Memory B cell (primary cell): ENCODE results near the gene CCNG1.
"Not testable (repeated sequence)": the region's sequence is repeated elsewhere in the genome, so short reads cannot be mapped to it uniquely, and the experiment has no call there.

Experiments used
- ATAC-seq: fragments of 150-1000 bp; cut with Tn5 transposase; 2 replicates; pipeline ENCODE4 v1.10.0; 2021; ENCODE audit warnings: low read depth, mild to moderate bottlenecking, moderate library complexity
- DNase-seq, 2 donors: peaks; one replicate each; pipeline ENCODE4 v3.0.0; 2022; ENCODE audit warnings: low spot score in 2 of 2
- H3K27ac Mint-ChIP-seq: one replicate; pipeline ENCODE4 v1.8.0; 2022; ENCODE audit warnings: mild to moderate bottlenecking, moderate library complexity, mixed read lengths
- H3K27me3 Mint-ChIP-seq: one replicate; pipeline ENCODE4 v1.8.0; 2022; ENCODE audit warnings: mixed read lengths
- H3K36me3 Mint-ChIP-seq: one replicate; pipeline ENCODE4 v1.8.0; 2022; ENCODE audit warnings: mild to moderate bottlenecking, mixed read lengths
- H3K4me1 Mint-ChIP-seq: one replicate; pipeline ENCODE4 v1.8.0; 2022; ENCODE audit warnings: mixed read lengths
- H3K4me3 Mint-ChIP-seq: one replicate; pipeline ENCODE4 v1.8.0; 2022; ENCODE audit warnings: mild to moderate bottlenecking, moderate library complexity, mixed read lengths
- H3K9me3 Mint-ChIP-seq: one replicate; pipeline ENCODE4 v1.8.0; 2022; ENCODE audit warnings: mixed read lengths

Gene CCNG1

DNA sequence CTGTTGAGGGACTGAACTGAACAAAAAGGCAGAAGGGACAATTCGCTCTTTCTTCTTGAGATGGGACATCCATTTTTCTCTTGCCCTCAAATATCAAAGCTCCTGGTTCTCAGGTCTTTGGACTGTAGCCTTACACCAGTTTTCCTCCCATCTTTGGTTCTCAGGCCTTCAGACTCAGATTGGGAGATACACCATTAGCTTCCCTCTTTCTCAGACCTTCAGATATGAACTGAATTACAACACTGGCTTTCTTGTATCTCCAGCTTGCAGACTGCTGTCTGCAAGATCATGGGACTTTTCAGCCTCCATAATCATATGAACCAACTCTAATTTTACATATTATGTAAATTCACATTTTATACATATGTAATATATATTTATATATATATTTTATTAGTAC, 12.6 kb upstream of the CCNG1 start:
- Mint-ChIP-seq H3K4me3 (no peak overlapping the region), H3K4me1 (peaks cover 7% of the 10 kb centered on the region), H3K27me3 (peaks cover 6% of the 10 kb centered on the region), H3K9me3 (no peaks in the 10 kb centered on the region), H3K27ac (no peak overlapping the region), H3K36me3 (no peaks in the 10 kb centered on the region)
- DNase-seq, result no peak
- ATAC-seq, result no peak

- Mint-ChIP-seq H3K27ac (peak overlapping the region; percentile 50), H3K4me3 (peak overlapping the region; percentile 2)
- not testable (repeated sequence) for DNase-seq, H3K36me3 Mint-ChIP-seq, H3K9me3 Mint-ChIP-seq, H3K4me1 Mint-ChIP-seq, ATAC-seq, H3K27me3 Mint-ChIP-seq
Measured at GRCh38 chr5:163426128-163426527, 11.3 kb upstream of the CCNG1 start.

GRCh38 chr5:163432544-163432943, 4.9 kb upstream of the CCNG1 start:
- ATAC-seq (no peak), DNase-seq (no peak)
- Mint-ChIP-seq H3K27me3 (no peaks in the 10 kb centered on the region), H3K4me1 (peaks cover 3% of the 10 kb centered on the region), H3K36me3 (no peaks in the 10 kb centered on the region), H3K4me3 (no peak overlapping the region), H3K9me3 (no peaks in the 10 kb centered on the region), H3K27ac (no peak overlapping the region)

DNA sequence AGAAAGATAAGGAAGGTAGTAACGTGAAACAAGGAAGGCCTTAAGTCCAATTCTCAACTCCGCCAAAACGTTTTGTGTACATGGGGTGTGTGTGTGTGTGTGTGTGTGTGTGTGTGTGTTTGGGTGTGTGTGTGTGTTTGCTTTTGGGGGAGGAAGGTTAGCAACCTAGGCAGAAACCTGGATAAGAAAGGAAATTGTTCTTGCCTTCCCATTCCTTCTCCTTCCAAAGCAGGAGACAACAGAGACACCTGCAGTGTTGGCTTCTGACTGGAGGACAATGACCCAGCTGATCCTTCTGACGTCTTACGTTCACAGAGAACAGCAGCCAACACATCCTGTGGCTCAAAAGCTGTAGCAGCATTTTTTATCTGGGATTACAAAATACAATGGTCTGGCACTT, 4.1 kb upstream of the CCNG1 start:
- H3K4me3 Mint-ChIP-seq, result no peak overlapping the region
- ATAC-seq (no peak), DNase-seq (no peak)
- no peaks in the 10 kb centered on the region for H3K9me3 Mint-ChIP-seq
- no peak overlapping the region for H3K27ac Mint-ChIP-seq
- no peaks in the 10 kb centered on the region for H3K27me3 Mint-ChIP-seq
- peaks cover 3% of the 10 kb centered on the region for H3K4me1 Mint-ChIP-seq
- no peaks in the 10 kb centered on the region for H3K36me3 Mint-ChIP-seq

- H3K4me3 Mint-ChIP-seq, result no peak overlapping the region
- H3K4me1 Mint-ChIP-seq, result peaks cover 3% of the 10 kb centered on the region
- H3K36me3 Mint-ChIP-seq, result no peaks in the 10 kb centered on the region
Measured at GRCh38 chr5:163434401-163434866, 3.0 kb upstream of the CCNG1 start.

DNA sequence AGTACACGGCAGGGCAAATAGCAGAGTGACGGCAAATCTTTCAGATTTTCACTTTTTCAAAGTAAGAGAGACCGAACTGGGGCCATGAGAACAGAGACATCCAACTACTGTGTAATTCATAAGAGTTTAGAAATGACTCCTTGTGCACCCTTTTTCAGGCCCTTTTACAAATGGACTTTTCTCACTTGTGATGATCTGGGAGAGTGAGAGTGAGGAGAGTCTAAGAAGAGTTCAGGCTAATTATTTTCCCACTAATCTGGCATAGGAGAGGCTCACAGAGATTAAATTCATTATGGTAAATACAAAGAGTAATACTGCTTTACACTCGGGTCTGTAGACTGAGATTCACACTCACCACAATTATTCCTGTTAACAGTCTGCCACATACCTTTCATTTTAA, 880 bp upstream of the CCNG1 start:
- H3K27ac Mint-ChIP-seq, result peak overlapping the region; percentile 85
- H3K9me3 Mint-ChIP-seq, result no peaks in the 10 kb centered on the region

More at GRCh38 chr5:163434401-163434866, 3.0 kb upstream of the CCNG1 start:
- ATAC-seq (no peak), DNase-seq (no peak)
- Mint-ChIP-seq H3K9me3 (no peaks in the 10 kb centered on the region), H3K27me3 (no peaks in the 10 kb centered on the region), H3K27ac (no peak overlapping the region)

GRCh38 chr5:163437011-163437308, 435 bp upstream of the CCNG1 start:
- Mint-ChIP-seq H3K4me3 (peak overlapping the region; percentile 91), H3K4me1 (peaks cover 8% of the 10 kb centered on the region), H3K27ac (peak overlapping the region; percentile 85), H3K36me3 (peaks cover 2% of the 10 kb centered on the region), H3K9me3 (no peaks in the 10 kb centered on the region), H3K27me3 (no peaks in the 10 kb centered on the region)
- no peak for DNase-seq
- ATAC-seq, result no peak

More for the DNA sequence above, 880 bp upstream of the CCNG1 start:
- Mint-ChIP-seq H3K36me3 (peaks cover 2% of the 10 kb centered on the region), H3K4me1 (peaks cover 8% of the 10 kb centered on the region), H3K4me3 (peak overlapping the region; percentile 91), H3K27me3 (no peaks in the 10 kb centered on the region)
- ATAC-seq (no peak), DNase-seq (no peak)

GRCh38 chr5:163439092-163439425, 1.7 kb downstream of the CCNG1 start:
- Mint-ChIP-seq H3K36me3 (peaks cover 2% of the 10 kb centered on the region), H3K27me3 (no peaks in the 10 kb centered on the region), H3K4me3 (no peak overlapping the region), H3K9me3 (no peaks in the 10 kb centered on the region), H3K27ac (no peak overlapping the region), H3K4me1 (peaks cover 8% of the 10 kb centered on the region)
- no peak for ATAC-seq
- DNase-seq, result no peak

- peaks cover 8% of the 10 kb centered on the region for H3K4me1 Mint-ChIP-seq
- H3K27ac Mint-ChIP-seq, result no peak overlapping the region
- H3K9me3 Mint-ChIP-seq, result no peaks in the 10 kb centered on the region
- no peak for ATAC-seq
- peaks cover 2% of the 10 kb centered on the region for H3K36me3 Mint-ChIP-seq
- no peak for DNase-seq
- H3K27me3 Mint-ChIP-seq, result no peaks in the 10 kb centered on the region
- H3K4me3 Mint-ChIP-seq, result no peak overlapping the region
Measured at GRCh38 chr5:163440954-163441353, 3.6 kb downstream of the CCNG1 start.

- H3K4me1 Mint-ChIP-seq, result peaks cover 5% of the 10 kb centered on the region
- DNase-seq, result no peak
- peaks cover 7% of the 10 kb centered on the region for H3K36me3 Mint-ChIP-seq
- no peaks in the 10 kb centered on the region for H3K9me3 Mint-ChIP-seq
- H3K27ac Mint-ChIP-seq, result peak overlapping the region; percentile 17
- no peaks in the 10 kb centered on the region for H3K27me3 Mint-ChIP-seq
- H3K4me3 Mint-ChIP-seq, result no peak overlapping the region
- ATAC-seq, result no peak
Measured at GRCh38 chr5:163444526-163444925, 7.1 kb downstream of the CCNG1 start.

DNA sequence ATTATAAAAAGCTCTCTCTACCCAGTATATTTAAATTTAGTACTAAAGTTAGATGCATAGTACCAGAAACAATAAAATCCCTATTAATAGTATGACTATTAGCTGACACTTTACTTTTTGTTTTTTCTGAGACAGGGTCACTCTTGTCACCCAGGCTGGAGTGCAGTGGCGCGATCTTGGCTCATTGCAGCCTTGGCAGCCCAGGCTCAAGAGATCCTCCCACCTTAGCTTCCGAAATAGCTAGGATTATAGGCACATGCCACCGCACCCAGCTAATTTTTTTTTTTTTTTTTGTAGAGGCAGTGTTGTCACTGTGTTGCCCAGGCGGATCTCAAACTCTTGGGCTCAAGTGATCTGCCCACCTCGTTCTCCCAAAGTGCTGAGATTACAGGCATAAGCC, 8.0 kb downstream of the CCNG1 start:
- Mint-ChIP-seq H3K36me3 (peaks cover 10% of the 10 kb centered on the region), H3K4me3 (no peak overlapping the region), H3K9me3 (no peaks in the 10 kb centered on the region), H3K4me1 (peaks cover under 1% of the 10 kb centered on the region), H3K27me3 (no peaks in the 10 kb centered on the region), H3K27ac (no peak overlapping the region)
- ATAC-seq, result no peak
- no peak for DNase-seq

DNA sequence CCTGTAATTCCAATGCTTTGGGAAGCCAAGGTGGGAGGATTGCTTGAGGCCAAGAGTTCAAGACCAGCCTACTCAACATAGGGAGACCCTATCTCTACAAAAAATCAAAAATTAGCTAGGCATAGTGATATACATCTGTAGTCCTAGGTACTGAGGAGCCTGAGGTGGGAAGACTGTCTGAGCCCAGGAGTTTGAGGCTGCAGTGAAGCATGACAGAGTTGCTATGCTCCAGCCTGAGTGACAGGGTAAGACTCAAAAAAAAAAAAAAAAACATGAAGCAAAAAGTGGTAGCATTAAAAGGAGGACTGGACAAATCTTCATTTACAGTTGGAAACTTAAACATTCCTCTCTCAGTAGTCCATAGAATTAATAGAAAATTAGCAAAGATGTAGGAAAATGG, 9.8 kb downstream of the CCNG1 start:
- no peak overlapping the region for H3K4me3 Mint-ChIP-seq
- no peaks in the 10 kb centered on the region for H3K4me1 Mint-ChIP-seq
- DNase-seq (no peak), ATAC-seq (no peak)
- no peaks in the 10 kb centered on the region for H3K27me3 Mint-ChIP-seq
- H3K9me3 Mint-ChIP-seq, result no peaks in the 10 kb centered on the region
- peaks cover 14% of the 10 kb centered on the region for H3K36me3 Mint-ChIP-seq
- H3K27ac Mint-ChIP-seq, result no peak overlapping the region

DNA sequence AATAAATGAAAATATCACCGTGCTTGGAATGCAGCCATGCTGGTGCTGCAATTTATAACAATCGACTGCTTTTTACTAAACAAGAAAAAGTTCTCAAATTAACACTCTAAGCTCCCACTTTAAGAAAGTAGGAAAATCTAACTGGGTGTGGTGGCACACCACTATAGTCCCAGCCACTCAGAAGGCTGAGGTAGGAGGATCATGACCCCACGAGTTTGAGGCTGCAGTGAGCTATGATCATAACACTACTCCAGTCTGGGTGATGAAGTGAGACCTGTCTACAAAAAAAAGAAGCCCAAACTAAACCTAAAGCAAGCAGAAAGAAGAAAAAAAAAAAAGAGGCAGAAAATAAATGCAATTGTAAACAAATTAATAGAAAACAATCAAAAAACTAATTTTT, 10.5 kb downstream of the CCNG1 start:
- Mint-ChIP-seq H3K36me3 (peaks cover 17% of the 10 kb centered on the region), H3K27ac (peak overlapping the region; percentile 21), H3K9me3 (no peaks in the 10 kb centered on the region), H3K27me3 (no peaks in the 10 kb centered on the region), H3K4me1 (no peaks in the 10 kb centered on the region), H3K4me3 (no peak overlapping the region)
- DNase-seq (no peak), ATAC-seq (no peak)

GRCh38 chr5:163448491-163448890, 11.1 kb downstream of the CCNG1 start:
- peak overlapping the region; percentile 58 for H3K27ac Mint-ChIP-seq
- no peak overlapping the region for H3K4me3 Mint-ChIP-seq
- peaks cover 17% of the 10 kb centered on the region for H3K36me3 Mint-ChIP-seq
- no peak for DNase-seq
- ATAC-seq, result no peak
- H3K9me3 Mint-ChIP-seq, result no peaks in the 10 kb centered on the region
- no peaks in the 10 kb centered on the region for H3K4me1 Mint-ChIP-seq
- no peaks in the 10 kb centered on the region for H3K27me3 Mint-ChIP-seq

DNA sequence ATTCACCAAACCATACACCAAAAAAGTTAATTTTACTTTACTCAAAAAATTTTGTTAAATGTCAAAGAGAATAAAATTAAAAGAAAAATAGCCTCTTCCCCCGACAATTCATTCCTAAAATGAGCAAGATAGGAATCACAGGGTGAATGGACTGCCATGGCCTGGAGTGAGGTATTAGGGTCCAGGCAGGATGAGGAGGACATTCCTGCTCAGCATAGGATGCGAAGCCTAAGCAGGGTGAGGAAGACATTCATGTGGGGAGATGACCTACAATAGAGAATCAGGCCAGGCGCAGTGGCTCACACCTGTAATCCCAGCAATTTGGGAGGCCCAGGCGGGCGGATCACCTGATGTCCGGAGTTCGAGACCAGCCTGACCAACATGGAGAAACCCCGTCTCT, 14.1 kb downstream of the CCNG1 start:
- DNase-seq, result no peak
- ATAC-seq, result no peak
- H3K4me1 Mint-ChIP-seq, result peaks cover 5% of the 10 kb centered on the region
- no peak overlapping the region for H3K4me3 Mint-ChIP-seq
- H3K27ac Mint-ChIP-seq, result no peak overlapping the region
- H3K36me3 Mint-ChIP-seq, result peaks cover 29% of the 10 kb centered on the region
- peaks cover 1% of the 10 kb centered on the region for H3K9me3 Mint-ChIP-seq
- no peaks in the 10 kb centered on the region for H3K27me3 Mint-ChIP-seq

- H3K27ac Mint-ChIP-seq, result no peak overlapping the region
- H3K27me3 Mint-ChIP-seq, result no peaks in the 10 kb centered on the region
- DNase-seq, result no peak
Measured at GRCh38 chr5:163453705-163454104, 16.3 kb downstream of the CCNG1 start.

More at GRCh38 chr5:163453705-163454104, 16.3 kb downstream of the CCNG1 start:
- H3K9me3 Mint-ChIP-seq, result peaks cover 1% of the 10 kb centered on the region
- H3K36me3 Mint-ChIP-seq, result peaks cover 29% of the 10 kb centered on the region
- ATAC-seq, result no peak
- peaks cover 10% of the 10 kb centered on the region for H3K4me1 Mint-ChIP-seq
- no peak overlapping the region for H3K4me3 Mint-ChIP-seq
